Nephron progenitor cell (in vitro differentiated cells): ENCODE measurements around the gene KNDC1.

Experiments used
- DNase-seq: peaks from one replicate; pipeline ENCODE4 v3.0.0; 2021
- H3K27ac Mint-ChIP-seq: 2 replicates; pipeline ENCODE4 v1.8.0; 2021; ENCODE audit warnings: mild to moderate bottlenecking, moderate library complexity, mixed read lengths
- H3K27me3 Mint-ChIP-seq: 2 replicates; pipeline ENCODE4 v1.8.0; 2021; ENCODE audit warnings: mild to moderate bottlenecking, low read depth, mixed read lengths; ENCODE audit not compliant: poor library complexity
- H3K36me3 Mint-ChIP-seq: 2 replicates; pipeline ENCODE4 v1.8.0; 2021; ENCODE audit warnings: low read depth, mixed read lengths
- H3K4me1 Mint-ChIP-seq: 2 replicates; pipeline ENCODE4 v1.8.0; 2021; ENCODE audit warnings: mixed read lengths
- H3K4me3 Mint-ChIP-seq: 2 replicates; pipeline ENCODE4 v1.8.0; 2021; ENCODE audit warnings: mild to moderate bottlenecking, moderate library complexity, mixed read lengths
- H3K9me3 Mint-ChIP-seq: 2 replicates; pipeline ENCODE4 v1.8.0; 2021; ENCODE audit warnings: mild to moderate bottlenecking, moderate library complexity, mixed read lengths
- CTCF ChIP-seq: fragments of 200-600 bp; sonication (generic); IDR thresholded peaks from 2 replicates; pipeline ENCODE4 v1.5.0; 2021; ENCODE audit warnings: antibody characterized with exemption

The KNDC1 gene

GRCh38 chr10:133199488-133199885 lies 39.5 kb downstream of the KNDC1 start:
- no peak overlapping the region for H3K27ac Mint-ChIP-seq
- H3K4me1 Mint-ChIP-seq = peaks cover 24% of the 10 kb centered on the region

GRCh38 chr10:133199992-133200611 lies 40.1 kb downstream of the KNDC1 start:
- H3K4me3 Mint-ChIP-seq = no peak overlapping the region
- no peak for DNase-seq
- peaks cover 2% of the 10 kb centered on the region for H3K27me3 Mint-ChIP-seq

More at GRCh38 chr10:133199488-133199885, 39.5 kb downstream of the KNDC1 start:
- Mint-ChIP-seq H3K27me3 (peaks cover 2% of the 10 kb centered on the region), H3K36me3 (peaks cover 4% of the 10 kb centered on the region), H3K9me3 (peaks cover 5% of the 10 kb centered on the region), H3K4me3 (no peak overlapping the region)
- no peak for TF ChIP-seq CTCF
- DNase-seq = no peak

GRCh38 chr10:133200621-133201031 lies 40.6 kb downstream of the KNDC1 start:
- Mint-ChIP-seq H3K36me3 (no peaks in the 10 kb centered on the region), H3K27ac (peak overlapping the region; percentile 61), H3K27me3 (peaks cover 2% of the 10 kb centered on the region), H3K4me1 (peaks cover 24% of the 10 kb centered on the region), H3K4me3 (peak overlapping the region; percentile 44), H3K9me3 (no peaks in the 10 kb centered on the region)
- TF ChIP-seq CTCF = no peak
- DNase-seq = no peak

More at GRCh38 chr10:133199992-133200611, 40.1 kb downstream of the KNDC1 start:
- H3K4me1 Mint-ChIP-seq = peaks cover 24% of the 10 kb centered on the region
- TF ChIP-seq CTCF = no peak
- no peak overlapping the region for H3K27ac Mint-ChIP-seq
- no peaks in the 10 kb centered on the region for H3K36me3 Mint-ChIP-seq
- no peaks in the 10 kb centered on the region for H3K9me3 Mint-ChIP-seq

- peaks cover 21% of the 10 kb centered on the region for H3K4me1 Mint-ChIP-seq
- DNase-seq = no peak
- TF ChIP-seq CTCF = no peak
- peak overlapping the region; percentile 44 for H3K4me3 Mint-ChIP-seq
- peaks cover 2% of the 10 kb centered on the region for H3K27me3 Mint-ChIP-seq
- peak overlapping the region; percentile 61 for H3K27ac Mint-ChIP-seq
- H3K36me3 Mint-ChIP-seq = no peaks in the 10 kb centered on the region
- H3K9me3 Mint-ChIP-seq = no peaks in the 10 kb centered on the region
Observed at GRCh38 chr10:133201151-133201947, 41.3 kb downstream of the KNDC1 start.

GRCh38 chr10:133201948-133202725 lies 42.1 kb downstream of the KNDC1 start:
- DNase-seq = no peak
- no peak for TF ChIP-seq CTCF
- peaks cover 2% of the 10 kb centered on the region for H3K27me3 Mint-ChIP-seq
- H3K27ac Mint-ChIP-seq = no peak overlapping the region
- H3K9me3 Mint-ChIP-seq = no peaks in the 10 kb centered on the region
- no peaks in the 10 kb centered on the region for H3K36me3 Mint-ChIP-seq
- H3K4me1 Mint-ChIP-seq = peaks cover 25% of the 10 kb centered on the region
- no peak overlapping the region for H3K4me3 Mint-ChIP-seq
